ENCODE measurements around the gene TUBA3E. TPM values are rescaled to one million over a fixed set of nuclear protein-coding genes. Genes with fewer than 3 reads are reported as not detected.

TUBA3E gene
- total and polyA plus RNA-seq, 2 donors (not counting 3 experiments of a cell fraction or from before 2014, with no cell fraction given) = not detected

- dilution Hi-C loops (cut with MboI; ENCODE audit: extremely low pct_ligation_motif_present, low sequenced_read_pairs) = no loop called here
These were observed 48.2 kb upstream of the TUBA3E start for GRCh38 chr2:130246430-130246829.

More at GRCh38 chr2:130246430-130246829, 48.2 kb upstream of the TUBA3E start:
- no peak overlapping the region for H3K4me2 ChIP-seq (ENCODE audit: insufficient read depth, low read length)
- no peaks in the 10 kb centered on the region for H4K20me1 ChIP-seq (replicated peaks; ENCODE audit: control insufficient read depth, extremely low read depth, insufficient read depth, low read length)
- TF ChIP-seq POLR2A (IDR thresholded peaks at IDR 0.05; ENCODE audit: low read depth, low read length) (no peak), CTCF (IDR thresholded peaks at IDR 0.05; ENCODE audit: extremely low read depth in 1 of 2, insufficient read depth in 1 of 2, low read depth in 1 of 2, low read length in 2 of 2) (no peak), FOS (IDR thresholded peaks at IDR 0.05; ENCODE audit: borderline replicate concordance, insufficient read depth, low read length) (no peak), MYC (IDR thresholded peaks at IDR 0.05; ENCODE audit: low read depth, low read length) (no peak), GATA2 (IDR thresholded peaks at IDR 0.05; ENCODE audit: insufficient read depth, insufficient read length, low read depth, low read length) (no peak)
- DNase-seq (ENCODE audit: low read depth, low spot score) (no peak), FAIRE-seq (no peak)
- no peaks in the 10 kb centered on the region for H3K9me1 ChIP-seq (replicated peaks; ENCODE audit: control insufficient read depth, extremely low read depth, insufficient read depth, low read length)
- intact Hi-C loops (cut with micrococcal nuclease) = loop anchor here (10.0 kb wide), 1 partner anchor 88 kb away; no protein-coding TSS in a partner anchor
- H3K4me3 ChIP-seq (replicated peaks in 1 of 3; ENCODE audit: insufficient read depth in 1 of 3, low read depth in 1 of 3, low read length in 3 of 3) = no peak overlapping the region
- BruUV-seq (replicated peaks) = no TSS peak
- POLR2A ChIA-PET = no interaction called here
- peaks cover 0 to 3% of the 10 kb centered on the region in 2 experiments for H3K27me3 ChIP-seq (ENCODE audit: control insufficient read depth in 2 of 2, insufficient read depth in 2 of 2, low read length in 2 of 2)
- no peak overlapping the region for H3K27ac ChIP-seq (ENCODE audit: insufficient read depth, low read depth, low read length)
- H3K36me3 ChIP-seq (ENCODE audit: control insufficient read depth in 2 of 2, extremely low read depth in 1 of 2, insufficient read depth in 2 of 2, low read length in 2 of 2) = no peaks in the 10 kb centered on the region
- H3K4me1 ChIP-seq (ENCODE audit: control insufficient read depth, extremely low read depth, insufficient read depth, low read length) = no peaks in the 10 kb centered on the region
- CTCF ChIA-PET = no interaction called here
- no peaks in the 10 kb centered on the region for H3K79me2 ChIP-seq (ENCODE audit: control insufficient read depth, insufficient read depth, low read length)
- H3K9ac ChIP-seq (replicated peaks; ENCODE audit: extremely low read depth, insufficient read depth, low read length) = no peak overlapping the region
- no peaks in the 10 kb centered on the region for H3K9me3 ChIP-seq (replicated peaks; ENCODE audit: control insufficient read depth, insufficient read depth, low read length)
- H2AFZ ChIP-seq (ENCODE audit: low read depth, low read length) = no peak overlapping the region

Measured in endothelial cell of umbilical vein (primary cell).